Epidermal melanocyte (primary cell): ENCODE results near the gene HSD11B2.
A peak's percentile ranks its signal among the peaks of the same experiment; 100 is the strongest.

Experiments
- DNase-seq: peaks from one replicate; pipeline ENCODE4 v3.0.0; 2011; ENCODE audit warnings: low spot score; ENCODE audit not compliant: insufficient read length

HSD11B2 gene

DNA sequence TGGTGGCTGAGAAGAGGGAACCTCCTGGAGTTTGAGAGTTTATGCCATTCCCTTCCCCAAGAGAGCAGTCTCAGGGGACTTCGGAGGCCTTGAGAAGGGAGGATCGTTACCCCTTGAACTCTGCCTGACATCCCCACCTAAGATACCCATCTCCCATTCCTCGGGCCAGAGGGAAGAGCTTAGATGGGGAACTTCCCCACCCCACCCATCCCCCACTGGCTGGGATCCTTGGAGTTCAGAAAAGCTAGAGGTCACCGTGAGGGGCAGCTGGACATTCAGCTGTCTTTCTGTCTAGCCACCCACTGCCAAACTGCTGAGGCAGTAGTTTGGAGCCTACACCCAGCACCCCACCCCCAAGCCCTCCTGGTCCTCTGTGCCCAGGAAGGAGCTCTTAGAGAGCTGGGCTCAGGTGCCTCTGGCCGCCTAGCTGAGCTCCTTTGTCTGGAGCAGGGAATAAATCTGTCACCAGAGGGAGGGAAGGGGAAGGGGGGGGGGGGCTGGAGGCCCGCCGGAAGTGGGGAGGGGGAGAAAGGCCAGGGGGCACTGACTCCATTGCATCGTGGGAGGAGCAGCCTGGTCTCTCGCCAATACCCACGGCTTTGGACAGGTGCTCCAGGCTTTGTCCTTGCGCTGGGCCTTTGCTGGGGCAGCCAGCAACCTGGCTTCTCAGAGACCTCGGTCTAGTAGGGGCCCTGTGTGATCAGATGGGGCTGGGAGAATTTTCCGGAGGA, 1.0 kb downstream of the HSD11B2 start:
- DNase-seq = no peak

DNA sequence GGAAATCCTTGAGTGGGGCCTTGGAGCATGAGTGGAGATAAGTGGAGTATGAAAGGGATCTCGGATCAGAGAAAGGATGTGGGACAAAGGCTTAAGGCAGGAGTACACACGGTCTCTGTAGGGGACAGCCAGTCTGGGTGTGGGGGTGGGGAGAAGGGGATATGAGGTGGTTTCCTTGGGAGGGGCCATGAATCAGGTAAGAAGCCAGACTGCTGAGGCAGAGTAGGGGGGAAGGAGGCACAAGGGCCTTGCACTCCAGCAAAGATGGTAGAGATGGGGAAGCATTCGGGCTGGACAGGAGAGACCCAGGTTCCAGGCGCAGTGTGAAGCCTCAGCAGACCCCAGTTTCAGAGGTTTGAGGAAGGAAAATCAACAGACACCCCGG, 1.6 kb downstream of the HSD11B2 start:
- no peak for DNase-seq

DNA sequence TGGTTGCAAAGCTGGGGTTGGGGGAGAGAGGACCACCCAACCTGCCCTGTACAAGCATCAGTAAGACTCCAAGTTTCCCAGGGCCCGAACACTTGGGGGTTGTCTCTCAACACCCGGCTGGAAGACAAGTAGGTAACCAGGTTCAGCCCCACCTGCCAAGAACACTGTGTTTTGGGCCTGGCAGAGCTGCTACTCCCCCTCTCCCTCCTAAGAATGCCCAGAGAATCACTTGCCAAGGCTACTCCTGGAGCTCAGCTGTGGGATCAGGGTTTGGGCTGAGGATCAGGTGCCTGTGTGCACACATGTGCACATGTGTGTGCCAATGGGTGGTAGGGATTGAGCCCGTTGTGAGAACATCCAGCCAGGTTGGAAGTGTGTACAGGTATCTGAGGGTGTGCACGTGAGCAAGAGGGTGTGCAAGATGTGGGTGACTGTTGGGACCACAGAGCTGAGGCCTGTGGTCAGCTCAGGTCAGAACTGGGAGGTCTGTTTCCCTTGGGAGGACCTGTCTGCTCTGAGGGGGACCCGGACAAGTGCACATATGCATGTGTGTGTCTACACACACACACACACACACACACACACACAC, 2.3 kb downstream of the HSD11B2 start:
- no peak for DNase-seq

DNA sequence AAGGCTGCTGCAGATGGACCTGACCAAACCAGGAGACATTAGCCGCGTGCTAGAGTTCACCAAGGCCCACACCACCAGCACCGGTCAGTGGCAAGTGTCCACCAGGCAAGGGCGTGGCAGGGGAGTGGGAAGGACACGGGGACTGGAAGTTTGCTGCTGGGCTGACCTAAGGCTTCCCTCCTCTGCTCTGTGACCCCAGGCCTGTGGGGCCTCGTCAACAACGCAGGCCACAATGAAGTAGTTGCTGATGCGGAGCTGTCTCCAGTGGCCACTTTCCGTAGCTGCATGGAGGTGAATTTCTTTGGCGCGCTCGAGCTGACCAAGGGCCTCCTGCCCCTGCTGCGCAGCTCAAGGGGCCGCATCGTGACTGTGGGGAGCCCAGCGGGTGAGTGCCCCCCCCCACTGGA, 4.8 kb downstream of the HSD11B2 start:
- DNase-seq = no peak

DNA sequence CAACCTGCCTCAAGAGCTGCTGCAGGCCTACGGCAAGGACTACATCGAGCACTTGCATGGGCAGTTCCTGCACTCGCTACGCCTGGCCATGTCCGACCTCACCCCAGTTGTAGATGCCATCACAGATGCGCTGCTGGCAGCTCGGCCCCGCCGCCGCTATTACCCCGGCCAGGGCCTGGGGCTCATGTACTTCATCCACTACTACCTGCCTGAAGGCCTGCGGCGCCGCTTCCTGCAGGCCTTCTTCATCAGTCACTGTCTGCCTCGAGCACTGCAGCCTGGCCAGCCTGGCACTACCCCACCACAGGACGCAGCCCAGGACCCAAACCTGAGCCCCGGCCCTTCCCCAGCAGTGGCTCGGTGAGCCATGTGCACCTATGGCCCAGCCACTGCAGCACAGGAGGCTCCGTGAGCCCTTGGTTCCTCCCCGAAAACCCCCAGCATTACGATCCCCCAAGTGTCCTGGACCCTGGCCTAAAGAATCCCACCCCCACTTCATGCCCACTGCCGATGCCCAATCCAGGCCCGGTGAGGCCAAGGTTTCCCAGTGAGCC, 5.8 kb downstream of the HSD11B2 start:
- no peak for DNase-seq

DNA sequence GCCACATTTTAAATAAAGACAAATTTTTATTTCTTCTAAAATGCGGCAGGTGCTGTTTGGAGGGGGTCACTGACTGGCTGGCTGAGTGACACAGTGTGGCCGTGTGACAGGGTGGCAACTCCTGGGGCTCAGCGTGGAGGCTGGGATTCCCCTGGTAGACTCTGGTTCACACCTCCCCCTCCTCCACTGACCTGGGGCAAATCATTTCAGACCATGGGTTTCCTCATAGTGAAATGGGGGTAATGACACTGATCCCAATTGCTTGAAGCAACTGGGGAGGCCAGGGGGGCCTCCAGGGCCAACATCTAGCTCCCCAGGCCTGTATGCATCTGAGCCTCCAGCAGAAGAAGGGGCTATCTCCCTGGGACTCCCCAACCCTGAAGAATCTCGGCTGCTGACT, 6.6 kb downstream of the HSD11B2 start:
- DNase-seq = no peak

DNA sequence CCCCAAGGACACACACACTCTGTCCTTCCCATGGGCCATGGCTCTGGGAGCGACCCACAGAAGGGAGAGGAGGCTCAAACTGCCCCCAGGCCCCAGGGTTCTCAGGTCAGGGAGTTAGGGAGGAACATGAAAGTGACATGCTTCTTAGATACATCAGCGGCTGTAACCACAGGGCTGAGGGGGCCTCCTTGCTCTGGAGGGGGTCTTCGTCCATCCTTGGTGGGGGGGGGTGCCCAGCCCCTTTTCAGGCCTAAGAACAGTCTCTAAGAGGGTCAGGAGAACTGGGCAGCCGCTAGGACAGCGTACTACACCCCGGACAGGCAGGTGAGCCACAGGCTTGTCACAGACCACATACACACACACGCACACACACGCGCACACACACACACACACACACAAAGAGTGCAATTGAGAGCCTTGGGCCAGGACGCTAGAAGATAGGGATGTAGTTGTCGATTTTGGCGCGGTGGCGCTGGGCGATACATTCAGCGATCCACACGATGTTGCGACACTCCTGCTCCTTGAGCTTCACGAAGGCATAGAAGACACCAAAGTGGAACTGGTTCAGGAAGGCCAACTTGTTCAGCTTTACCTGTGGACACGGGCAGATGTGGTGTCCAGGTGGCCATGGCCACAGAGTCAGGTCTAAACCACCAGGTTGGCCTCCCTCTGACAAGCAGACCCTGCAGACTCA, 7.3 kb downstream of the HSD11B2 start:
- no peak for DNase-seq

DNA sequence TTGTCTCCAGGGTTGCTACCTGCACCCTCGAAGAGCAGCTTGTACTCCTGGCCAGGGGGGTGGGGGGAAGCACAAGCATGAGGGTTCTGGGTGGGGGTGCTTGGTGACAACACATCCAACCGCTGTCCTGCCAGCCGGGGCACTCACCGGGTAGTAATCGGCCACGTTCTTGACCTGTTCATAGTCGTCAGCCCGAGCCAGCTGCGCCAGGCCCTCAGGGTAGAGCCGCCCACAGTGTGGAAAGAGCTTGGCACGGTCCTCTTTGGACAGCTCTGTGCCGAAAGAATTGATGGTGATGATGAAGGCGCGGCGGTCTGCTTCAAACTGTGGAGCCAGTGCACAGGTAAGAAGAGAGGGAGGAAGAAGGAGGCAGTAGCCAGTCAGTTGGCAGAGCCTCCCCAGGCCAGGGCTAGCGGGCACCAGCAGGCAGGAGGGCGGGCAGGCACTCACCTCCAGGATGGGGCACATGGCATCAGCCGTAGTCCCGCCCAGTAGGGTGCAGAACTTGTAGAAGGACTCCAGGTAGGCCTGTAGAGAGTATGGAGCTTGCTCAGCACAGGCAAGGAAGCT, 8.0 kb downstream of the HSD11B2 start:
- DNase-seq = no peak

DNA sequence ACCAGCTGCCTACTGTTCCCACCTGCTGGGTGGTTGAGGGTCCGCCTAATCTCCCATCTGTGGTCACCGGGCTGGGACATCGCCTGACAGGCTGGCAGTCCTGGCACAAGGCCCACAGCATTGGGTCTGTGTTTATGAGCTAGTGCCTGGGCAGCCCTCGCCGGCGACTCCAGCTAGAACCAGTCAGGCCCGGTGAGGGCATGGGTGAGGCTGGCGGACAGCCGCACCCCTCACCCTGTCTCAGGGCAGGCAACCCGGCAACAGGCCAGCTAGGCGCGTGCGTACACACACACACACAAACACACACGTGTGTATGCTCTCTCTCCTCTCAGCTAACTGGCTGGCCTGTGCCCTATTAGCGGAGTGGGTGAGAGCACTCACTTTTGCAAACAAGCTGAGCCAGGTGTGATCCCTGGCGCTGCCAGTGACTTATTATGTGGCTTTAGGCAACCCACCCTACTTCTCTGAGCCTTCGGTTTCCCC, 10.4 kb downstream of the HSD11B2 start:
- no peak for DNase-seq

DNA sequence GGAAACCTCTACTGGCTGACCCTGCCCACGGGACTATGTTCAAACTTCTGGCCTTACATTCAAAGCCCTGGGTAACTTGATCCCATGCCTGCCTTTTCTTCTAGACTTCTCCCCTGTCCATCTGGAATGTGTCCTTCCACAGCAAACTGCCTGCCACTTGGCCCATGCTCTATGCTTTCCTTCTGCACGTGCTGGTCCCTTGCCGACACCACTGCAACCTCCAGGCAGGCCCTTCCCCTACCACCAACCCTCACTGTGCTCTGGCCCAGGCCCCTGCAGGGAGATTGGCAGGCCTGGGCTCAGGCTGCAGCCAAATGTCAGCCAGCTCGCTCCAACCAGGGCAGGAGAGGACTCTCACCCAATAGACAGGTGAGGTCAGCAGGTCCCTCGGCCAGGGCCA, 11.0 kb downstream of the HSD11B2 start:
- DNase-seq = no peak

DNA sequence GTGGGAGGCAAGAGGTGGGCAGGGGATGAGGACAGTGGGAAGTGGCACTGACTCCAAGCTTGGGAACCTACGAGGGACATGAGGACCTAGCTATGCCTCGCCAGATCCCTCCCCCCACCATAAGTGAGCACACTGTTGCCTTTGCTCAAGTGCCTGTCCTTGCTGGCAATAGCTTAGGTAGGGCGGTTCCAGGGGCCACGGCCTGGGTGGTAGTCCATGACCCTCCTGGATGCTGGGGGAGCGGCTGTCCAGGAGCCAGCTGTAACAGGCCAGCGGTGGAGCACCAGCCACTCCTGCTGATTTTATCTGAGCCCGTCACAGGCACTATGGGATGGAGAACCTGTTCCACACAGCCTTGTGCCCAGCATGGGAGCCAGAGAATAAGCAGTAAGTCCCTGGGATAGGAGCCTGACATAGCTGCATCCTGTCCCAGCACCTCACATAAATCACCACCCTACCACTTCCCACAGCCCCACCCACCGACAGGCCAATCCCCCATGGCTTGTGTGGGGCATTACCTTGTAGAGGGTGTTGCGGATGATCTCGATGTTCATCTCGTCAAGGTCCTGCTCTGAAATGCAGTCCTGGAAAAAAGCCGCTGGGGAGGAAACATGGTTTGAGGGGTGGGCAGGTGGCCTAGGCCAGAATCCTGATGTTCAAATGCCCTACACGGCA, 11.8 kb downstream of the HSD11B2 start:
- DNase-seq = no peak

DNA sequence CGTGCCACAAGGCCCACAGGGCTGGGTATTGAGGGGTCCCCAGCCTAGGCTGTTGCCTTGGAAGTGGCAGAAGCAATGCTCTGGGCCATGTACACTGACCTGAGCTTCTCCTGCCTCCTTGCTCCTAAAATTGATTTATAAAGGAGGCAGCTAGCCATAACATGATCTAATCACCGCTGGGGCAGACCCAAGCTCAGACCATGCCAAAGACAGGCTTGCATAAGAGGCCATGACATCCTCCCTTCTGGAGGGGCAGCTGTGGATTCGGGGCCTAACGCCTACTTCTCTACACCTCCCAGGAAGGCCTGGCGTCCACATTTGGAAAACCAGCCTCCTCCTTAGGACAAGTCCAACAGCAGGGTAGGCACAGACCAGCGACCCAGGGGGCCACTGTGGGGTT, 12.3 kb downstream of the HSD11B2 start:
- DNase-seq = no peak

DNA sequence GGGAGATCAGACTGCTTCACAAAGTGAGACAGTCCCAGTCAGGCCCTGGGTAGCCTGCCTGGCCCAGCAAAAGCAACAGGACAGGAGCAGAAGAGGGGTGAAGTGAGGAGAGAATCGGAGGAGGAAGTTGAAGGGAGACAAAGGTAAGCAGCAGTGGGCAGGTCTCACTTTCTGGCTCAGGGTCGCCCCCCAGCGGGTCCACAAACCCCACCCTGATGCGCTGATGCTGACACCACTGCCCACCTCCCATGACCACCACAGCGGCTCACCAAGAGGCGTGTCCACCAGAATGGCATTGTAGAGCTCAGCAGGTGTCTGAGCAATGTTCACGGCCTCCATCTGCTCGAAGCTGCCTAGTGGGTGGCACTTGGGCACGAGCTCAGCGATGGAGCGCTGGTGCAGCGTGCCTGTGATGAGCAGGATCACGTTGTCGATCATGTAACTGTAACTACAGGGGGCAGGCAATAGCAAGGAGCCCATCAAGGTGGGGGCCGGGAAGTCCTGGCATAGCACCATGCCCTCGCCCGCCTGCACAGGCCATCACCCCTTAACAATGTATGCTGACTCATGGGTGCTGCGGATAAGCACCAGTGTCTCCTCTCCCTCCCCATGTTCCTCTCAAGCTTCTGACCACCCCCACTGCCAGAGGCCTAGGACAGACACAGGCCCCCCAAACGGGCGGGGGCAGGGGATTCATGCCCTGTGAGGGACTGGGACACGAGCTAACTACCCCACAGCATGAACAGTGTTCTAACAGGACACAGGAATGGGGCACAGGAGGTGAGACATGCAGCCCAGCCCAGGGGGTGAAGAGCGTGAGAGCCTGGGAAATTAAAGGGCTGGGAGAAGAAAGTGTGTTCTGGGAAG, 13.6 kb downstream of the HSD11B2 start:
- no peak for DNase-seq

DNA sequence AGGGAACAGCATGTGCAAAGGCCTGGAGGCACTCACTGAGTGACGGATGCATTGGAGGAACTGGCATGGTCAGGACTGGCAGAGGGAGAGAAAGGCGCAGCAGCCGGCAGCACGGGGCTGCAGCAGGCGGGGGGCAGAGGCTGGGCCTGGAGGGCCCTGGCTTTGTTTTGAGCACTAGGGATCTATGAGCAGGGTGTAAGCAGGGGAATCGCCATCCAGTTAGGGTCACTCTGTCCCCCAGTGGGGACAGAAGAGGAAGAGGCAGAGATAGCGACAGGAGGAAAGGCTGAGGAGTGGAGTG, 14.2 kb downstream of the HSD11B2 start:
- DNase-seq = no peak

DNA sequence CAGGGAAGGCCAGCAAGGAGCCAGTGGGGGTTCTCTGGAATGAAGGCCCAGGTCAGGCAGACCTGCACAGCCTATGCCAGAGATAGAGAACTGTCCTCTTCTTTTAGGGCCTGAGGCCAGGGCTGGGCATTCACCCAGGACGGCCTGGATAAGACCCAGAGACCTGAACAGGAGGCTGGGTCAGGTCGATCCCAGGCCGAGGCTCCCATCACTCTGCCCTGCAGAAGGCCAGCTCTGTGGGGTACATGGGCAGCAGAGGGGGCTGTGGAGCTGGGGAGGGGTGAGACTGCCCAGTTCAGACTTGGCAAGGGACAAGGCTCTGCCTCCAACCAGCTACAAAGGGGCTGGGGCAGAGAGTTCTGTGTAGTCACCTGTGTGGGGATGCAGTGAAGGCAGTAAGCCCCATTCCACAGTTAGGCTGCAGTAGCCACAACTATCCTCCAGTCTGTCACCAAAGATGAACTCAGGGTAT, 14.6 kb downstream of the HSD11B2 start:
- DNase-seq = no peak

DNA sequence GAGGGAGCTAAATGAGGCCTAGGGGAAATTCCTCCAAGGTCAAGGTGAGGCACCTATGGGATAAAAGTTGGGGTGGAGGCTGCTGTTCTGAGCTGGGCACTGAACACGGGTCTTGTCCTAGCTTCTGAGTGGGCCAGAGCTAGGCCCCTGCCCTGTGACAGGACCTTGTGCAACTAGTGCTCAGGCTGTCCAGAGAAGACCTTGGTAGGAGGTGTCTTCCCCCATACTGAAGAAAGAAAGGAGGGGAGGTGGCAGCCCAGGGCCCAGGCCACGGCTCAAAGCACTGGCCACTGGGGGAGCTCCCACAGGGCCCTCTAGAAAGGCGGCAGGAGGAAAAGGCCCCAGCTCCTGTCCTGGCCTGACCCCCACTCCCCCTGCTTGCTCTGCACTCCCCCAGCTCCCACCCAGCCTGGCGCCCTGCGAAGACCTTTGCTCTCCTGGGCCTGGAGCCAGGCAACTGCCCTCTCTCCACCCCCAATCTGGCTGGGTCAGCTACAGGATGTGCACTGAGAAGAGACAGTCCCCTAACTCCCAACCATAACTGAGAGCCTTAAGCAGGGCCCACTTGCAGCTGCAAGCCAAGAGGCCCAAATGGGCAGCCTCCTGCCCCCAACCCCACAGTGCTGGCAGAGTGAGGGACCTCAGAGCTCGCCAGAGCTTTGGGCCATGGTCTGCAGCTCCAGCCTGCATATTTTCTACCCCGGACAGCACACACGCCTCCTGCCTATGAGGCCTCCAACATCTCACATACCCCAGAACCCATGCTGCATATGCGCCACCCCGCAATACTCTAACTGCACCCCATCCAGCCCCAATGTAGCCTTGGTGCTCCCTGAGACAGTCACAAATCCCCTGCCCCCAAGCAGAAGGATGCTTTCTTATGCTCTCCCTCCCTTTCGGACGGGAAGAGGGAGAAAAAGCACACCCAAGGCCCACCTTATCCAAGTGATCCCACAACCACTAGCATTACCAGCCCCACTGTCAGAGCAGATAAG, 15.3 kb downstream of the HSD11B2 start:
- DNase-seq = no peak

DNA sequence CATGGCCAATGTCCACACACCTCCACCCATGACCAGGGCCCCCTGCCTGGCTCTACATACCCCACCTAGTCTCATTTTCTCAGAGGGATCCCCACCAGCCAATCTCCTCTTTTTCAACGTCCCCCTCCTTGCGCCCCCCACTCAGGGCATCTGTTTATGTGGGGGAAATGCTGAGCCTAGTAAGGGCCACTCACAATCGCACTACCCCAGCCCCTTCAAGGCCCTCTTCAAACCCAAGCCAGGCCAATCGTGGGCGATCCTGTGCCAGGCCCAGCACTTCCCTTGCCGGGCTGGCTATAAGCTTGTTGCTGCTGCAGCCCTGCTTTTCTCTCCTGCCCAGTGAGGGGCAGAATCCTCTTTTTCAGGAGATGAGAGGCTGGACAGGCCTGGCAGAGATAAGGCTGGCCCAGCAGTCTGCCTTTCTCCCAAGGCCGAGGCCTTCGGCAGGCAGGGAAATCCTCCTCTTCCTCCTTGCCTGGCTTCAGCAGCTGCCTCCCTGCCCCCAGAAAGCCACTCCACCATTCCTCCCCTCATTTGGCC, 16.1 kb downstream of the HSD11B2 start:
- DNase-seq = no peak

DNA sequence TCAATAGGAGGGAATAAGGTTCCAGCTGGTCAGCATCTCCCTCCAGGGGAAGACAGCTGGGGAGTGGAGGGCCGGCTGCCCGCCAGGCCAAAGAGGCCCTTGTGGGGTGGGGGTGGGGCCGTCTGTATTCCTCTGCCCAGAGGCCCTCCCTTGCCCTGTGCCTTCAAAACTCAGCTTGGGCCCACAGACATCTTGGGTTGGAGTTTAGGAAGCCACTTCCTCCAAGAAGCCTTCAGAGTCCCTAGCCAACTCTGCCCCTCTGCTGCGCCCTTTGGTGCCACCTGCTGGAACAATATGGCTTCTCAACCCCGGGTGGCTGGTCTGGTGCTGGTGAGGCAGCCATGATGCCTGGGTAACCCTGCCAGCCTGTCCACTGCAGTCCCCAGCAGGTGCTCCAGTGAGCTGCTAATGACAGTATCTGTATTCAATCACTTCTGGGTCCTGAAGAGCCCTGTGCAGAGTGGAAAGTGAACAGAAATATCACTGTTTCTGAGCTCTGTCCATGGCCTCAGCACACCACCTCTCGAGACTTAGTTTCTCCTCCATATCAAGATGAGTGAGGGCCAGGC, 16.7 kb downstream of the HSD11B2 start:
- peak; percentile 73 for DNase-seq

DNA sequence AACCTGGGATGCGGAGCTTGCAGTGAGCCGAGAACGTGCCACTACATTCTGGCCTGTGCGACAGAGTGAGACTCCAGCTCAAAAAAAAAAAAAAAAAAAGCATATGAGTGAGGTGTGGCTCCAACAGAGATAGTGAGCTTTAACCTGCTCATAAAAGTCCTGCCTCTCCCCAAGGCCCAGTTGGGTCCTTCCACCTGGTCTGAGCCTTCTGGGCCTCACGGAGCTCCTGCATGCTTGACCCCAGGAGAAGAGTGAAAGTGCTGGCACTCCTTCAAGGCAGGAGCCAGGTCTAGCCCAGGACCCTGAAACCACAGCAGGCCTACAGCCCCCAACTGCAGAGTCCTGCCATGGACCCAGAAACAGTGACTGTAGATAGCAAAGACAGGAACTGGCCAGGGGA, 17.7 kb downstream of the HSD11B2 start:
- DNase-seq = no peak
